ENCODE data around the gene PRM1. TPM values are rescaled to one million over a fixed set of nuclear protein-coding genes. Genes with fewer than 3 reads are reported as not detected.

The PRM1 gene
- total and polyA plus RNA-seq, 2 of the 8 experiments (the other 6 are each of a cell fraction or from before 2014, with no cell fraction given) = 0.54 to 0.82 TPM

DNA sequence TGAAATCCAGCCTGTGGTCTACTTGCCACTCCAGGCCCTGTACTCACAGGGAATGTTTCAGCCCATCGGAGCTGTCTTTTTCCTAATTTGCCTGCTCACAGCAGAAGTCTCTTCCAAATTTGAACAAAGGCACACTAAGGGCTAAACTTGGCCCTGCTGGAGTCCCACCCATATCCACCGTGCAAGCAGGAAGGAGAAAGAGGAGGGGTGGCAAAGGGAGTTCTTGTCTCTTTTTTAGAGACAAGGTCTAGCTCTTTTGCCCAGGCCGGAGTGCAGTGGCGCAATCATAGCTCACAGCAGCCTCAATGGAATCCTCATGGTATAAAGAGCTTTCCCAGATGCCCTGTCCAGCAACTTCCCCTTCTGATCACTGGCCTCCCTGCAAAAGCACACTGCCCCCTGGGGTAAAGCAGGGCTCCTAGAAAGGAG lies 2.7 kb upstream of the PRM1 start:
- Histone ChIP-seq H3K79me1 (ENCODE audit: low read depth, low read length) (no peaks in the 10 kb centered on the region), H3K14ac (ENCODE audit: insufficient read length) (no peak overlapping the region), H4K91ac (replicated peaks; ENCODE audit: insufficient read length, low read length) (no peak overlapping the region), H4K5ac (ENCODE audit: insufficient read length, low read depth, low read length) (no peak overlapping the region), H3K23ac (ENCODE audit: insufficient read length) (no peak overlapping the region), H2BK120ac (replicated peaks; ENCODE audit: low read depth, low read length) (no peak overlapping the region), H4K8ac (ENCODE audit: extremely low read depth, insufficient read depth, low read length) (no peak overlapping the region), H3K36me3 (ENCODE audit: control insufficient read depth in 2 of 4, insufficient read depth in 4 of 4, low read length in 3 of 4) (no peaks in the 10 kb centered on the region), H3K18ac (ENCODE audit: extremely low read depth, low read length) (no peak overlapping the region; the same call in 1 of the 2 replicates), H3K4ac (replicated peaks; ENCODE audit: insufficient read length, low read depth, low read length) (no peak overlapping the region), H2BK15ac (ENCODE audit: low read length) (peak overlapping the region; percentile 83; the same call in 1 of the 2 replicates), H3K9me3 (ENCODE audit: insufficient read depth in 2 of 2, low read depth in 1 of 2, low read length in 1 of 2) (no peaks in the 10 kb centered on the region; a peak in 1 of 4 replicates), H3K27me3 (replicated peaks in 1 of 4; ENCODE audit: control insufficient read depth in 3 of 4, extremely low read depth in 1 of 4, insufficient read depth in 3 of 4, low read length in 3 of 4) (no peaks in the 10 kb centered on the region), H3K4me2 (ENCODE audit: insufficient read depth in 1 of 2, low read depth in 2 of 2, low read length in 2 of 2) (no peak overlapping the region), H2AFZ (ENCODE audit: low read length) (no peak overlapping the region), H3K9ac (replicated peaks in 1 of 4; ENCODE audit: extremely low read depth in 1 of 4, low read depth in 3 of 4, low read length in 3 of 4) (no peak overlapping the region), H3K4me1 (replicated peaks in 1 of 4; ENCODE audit: control insufficient read depth in 3 of 4, insufficient read depth in 4 of 4, low read length in 3 of 4) (peaks cover 0 to 5% (median 1%) of the 10 kb centered on the region in 4 experiments; a peak in 2 of 7 replicates), H2BK12ac (ENCODE audit: low read depth, low read length) (peak overlapping the region; percentile 29; the same call in 1 of the 2 replicates), H3K56ac (replicated peaks; ENCODE audit: insufficient read length, low read depth, low read length) (no peak overlapping the region), H3K27ac (ENCODE audit: low read depth, low read length) (no peak overlapping the region), H2AK5ac (ENCODE audit: low read depth, low read length) (no peak overlapping the region), H3K79me2 (ENCODE audit: control insufficient read depth in 1 of 2, insufficient read depth in 2 of 2, low read length in 2 of 2) (no peaks in the 10 kb centered on the region), H3K23me2 (ENCODE audit: low read depth, low read length) (no peaks in the 10 kb centered on the region), H4K20me1 (replicated peaks in 1 of 2; ENCODE audit: control insufficient read depth in 1 of 2, insufficient read depth in 2 of 2, low read length in 2 of 2) (no peaks in the 10 kb centered on the region), H2BK5ac (ENCODE audit: low read depth, low read length) (no peak overlapping the region; the same call in 1 of the 2 replicates), H3K4me3 (ENCODE audit: extremely low read depth in 1 of 4, insufficient read depth in 2 of 4, low read depth in 3 of 4, low read length in 4 of 4) (no peak overlapping the region), H2BK20ac (ENCODE audit: low read length) (peak overlapping the region; percentile 13; the same call in 1 of the 2 replicates)
- WGBS, 2 experiments (ENCODE audit: extremely low coverage in 1 of 2, insufficient coverage in 1 of 2, insufficient read length in 1 of 2, insufficient replicate concordance in 2 of 2, low coverage in 1 of 2, low lambda C conversion rate in 2 of 2, missing lambda C conversion rate in 1 of 2) = 89% methylated on average over 4 of the region's 4 CpGs; no CpG with 5 or more reads in 1 of the 2 experiments
- ChIA-PET CTCF (ENCODE audit: partially characterized antibody) (interaction anchor here (0.9 to 2.5 kb wide), 12 partner anchors 11 to 181 kb away, joined by 3 to 12 read pairs (median 4); partner anchors contain the start of genes PRM3, SOCS1 and TNP2), POLR2A (ENCODE audit: partially characterized antibody) (interaction anchor here (0.6 to 3.5 kb wide), 5 partner anchors 8 to 31 kb away, joined by 3 to 14 read pairs (median 4); partner anchors contain the start of gene SOCS1)
- FAIRE-seq = no peak
- no peak for DNase-seq (ENCODE audit: low read depth in 1 of 2, low spot score in 2 of 2)
- TF ChIP-seq HDAC6 (IDR thresholded peaks at IDR 0.05; ENCODE audit: low read depth, low read length) = no peak
- TF ChIP-seq, protein P1, sequence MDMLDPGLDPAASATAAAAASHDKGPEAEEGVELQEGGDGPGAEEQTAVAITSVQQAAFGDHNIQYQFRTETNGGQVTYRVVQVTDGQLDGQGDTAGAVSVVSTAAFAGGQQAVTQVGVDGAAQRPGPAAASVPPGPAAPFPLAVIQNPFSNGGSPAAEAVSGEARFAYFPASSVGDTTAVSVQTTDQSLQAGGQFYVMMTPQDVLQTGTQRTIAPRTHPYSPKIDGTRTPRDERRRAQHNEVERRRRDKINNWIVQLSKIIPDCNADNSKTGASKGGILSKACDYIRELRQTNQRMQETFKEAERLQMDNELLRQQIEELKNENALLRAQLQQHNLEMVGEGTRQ (IDR thresholded peaks at IDR 0.05; ENCODE audit: low read length) = no peak
- peak; percentile 51; the same call in 1 of the 2 replicates for TF ChIP-seq CEBPB (IDR thresholded peaks at IDR 0.05; ENCODE audit: low read depth, low read length)
- no peak for TF ChIP-seq BRCA1 (IDR thresholded peaks at IDR 0.05; ENCODE audit: low read depth, low read length)
- TF ChIP-seq RAD21 (IDR thresholded peaks at IDR 0.05 in 1 of 2, conservative IDR thresholded peaks at IDR 0.05 in 1 of 2; ENCODE audit: low read depth in 2 of 2, low read length in 2 of 2) = peak in 1 of 2 experiments; percentile 16; a peak in 1 of 4 replicates
- TF ChIP-seq SAP30 (IDR thresholded peaks at IDR 0.05; ENCODE audit: insufficient read depth, insufficient replicate concordance, low read length) = no peak
- TF ChIP-seq KDM5A (IDR thresholded peaks at IDR 0.05; ENCODE audit: low read length) = no peak
- TF ChIP-seq, protein P2, sequence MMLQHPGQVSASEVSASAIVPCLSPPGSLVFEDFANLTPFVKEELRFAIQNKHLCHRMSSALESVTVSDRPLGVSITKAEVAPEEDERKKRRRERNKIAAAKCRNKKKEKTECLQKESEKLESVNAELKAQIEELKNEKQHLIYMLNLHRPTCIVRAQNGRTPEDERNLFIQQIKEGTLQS (IDR thresholded peaks at IDR 0.05; ENCODE audit: insufficient read depth, low read depth, low read length) = no peak
- TF ChIP-seq SUZ12 (IDR thresholded peaks at IDR 0.05; ENCODE audit: low read length) = no peak

Data from H1 (cell line).